ENCODE results near the gene OSBPL6.

DNA sequence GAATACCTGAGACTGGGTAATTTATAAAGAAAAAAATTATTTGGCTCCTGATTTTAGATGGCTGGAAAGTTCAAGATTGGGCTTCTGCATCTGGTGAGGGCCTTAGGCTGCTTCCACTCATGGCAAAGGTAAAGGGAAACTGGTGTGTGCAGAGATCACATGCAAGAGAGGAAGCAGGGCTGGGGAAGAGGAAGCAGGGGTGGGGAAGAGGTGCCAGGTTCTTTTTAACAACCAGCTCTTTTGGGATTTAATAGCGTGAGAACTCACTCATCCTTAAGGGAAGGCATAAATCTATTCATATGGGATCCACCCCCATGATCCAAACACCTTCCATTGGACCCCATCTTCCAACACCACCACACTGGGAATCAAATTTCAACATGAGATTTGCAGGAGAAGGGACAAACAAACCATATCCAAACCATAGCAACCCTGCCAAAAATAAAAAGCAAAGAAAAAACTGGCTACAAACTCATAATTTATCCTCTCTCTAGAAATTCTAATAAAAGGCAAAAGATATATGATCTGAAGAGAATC is 226.2 kb downstream of the OSBPL6 start:
- TF ChIP-seq HDAC2 (IDR thresholded peaks at IDR 0.05) (no peak), POLR2AphosphoS2 (IDR thresholded peaks at IDR 0.05; ENCODE audit: low read depth, low read length) (no peak), POLR2A (IDR thresholded peaks at IDR 0.05; ENCODE audit: low read depth, low read length) (no peak), ZNF622 (IDR thresholded peaks at IDR 0.05) (no peak), EZH2 (IDR thresholded peaks at IDR 0.05; ENCODE audit: borderline replicate concordance, control insufficient read depth, low read depth, low read length) (no peak), EGR1 (IDR thresholded peaks at IDR 0.05; ENCODE audit: borderline replicate concordance in 1 of 2, low read depth in 2 of 2, low read length in 2 of 2) (no peak), RAD21 (IDR thresholded peaks at IDR 0.05; ENCODE audit: insufficient read depth, low read depth, low read length) (no peak), SPI1 (IDR thresholded peaks at IDR 0.05; ENCODE audit: borderline replicate concordance, insufficient read depth, low read depth, low read length) (no peak), DPF2 (IDR thresholded peaks at IDR 0.05) (no peak)
- TF ChIP-seq, protein P1, sequence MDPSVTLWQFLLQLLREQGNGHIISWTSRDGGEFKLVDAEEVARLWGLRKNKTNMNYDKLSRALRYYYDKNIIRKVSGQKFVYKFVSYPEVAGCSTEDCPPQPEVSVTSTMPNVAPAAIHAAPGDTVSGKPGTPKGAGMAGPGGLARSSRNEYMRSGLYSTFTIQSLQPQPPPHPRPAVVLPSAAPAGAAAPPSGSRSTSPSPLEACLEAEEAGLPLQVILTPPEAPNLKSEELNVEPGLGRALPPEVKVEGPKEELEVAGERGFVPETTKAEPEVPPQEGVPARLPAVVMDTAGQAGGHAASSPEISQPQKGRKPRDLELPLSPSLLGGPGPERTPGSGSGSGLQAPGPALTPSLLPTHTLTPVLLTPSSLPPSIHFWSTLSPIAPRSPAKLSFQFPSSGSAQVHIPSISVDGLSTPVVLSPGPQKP (IDR thresholded peaks at IDR 0.05; ENCODE audit: low read depth, low read length), result no peak
- TF ChIP-seq, protein P2, sequence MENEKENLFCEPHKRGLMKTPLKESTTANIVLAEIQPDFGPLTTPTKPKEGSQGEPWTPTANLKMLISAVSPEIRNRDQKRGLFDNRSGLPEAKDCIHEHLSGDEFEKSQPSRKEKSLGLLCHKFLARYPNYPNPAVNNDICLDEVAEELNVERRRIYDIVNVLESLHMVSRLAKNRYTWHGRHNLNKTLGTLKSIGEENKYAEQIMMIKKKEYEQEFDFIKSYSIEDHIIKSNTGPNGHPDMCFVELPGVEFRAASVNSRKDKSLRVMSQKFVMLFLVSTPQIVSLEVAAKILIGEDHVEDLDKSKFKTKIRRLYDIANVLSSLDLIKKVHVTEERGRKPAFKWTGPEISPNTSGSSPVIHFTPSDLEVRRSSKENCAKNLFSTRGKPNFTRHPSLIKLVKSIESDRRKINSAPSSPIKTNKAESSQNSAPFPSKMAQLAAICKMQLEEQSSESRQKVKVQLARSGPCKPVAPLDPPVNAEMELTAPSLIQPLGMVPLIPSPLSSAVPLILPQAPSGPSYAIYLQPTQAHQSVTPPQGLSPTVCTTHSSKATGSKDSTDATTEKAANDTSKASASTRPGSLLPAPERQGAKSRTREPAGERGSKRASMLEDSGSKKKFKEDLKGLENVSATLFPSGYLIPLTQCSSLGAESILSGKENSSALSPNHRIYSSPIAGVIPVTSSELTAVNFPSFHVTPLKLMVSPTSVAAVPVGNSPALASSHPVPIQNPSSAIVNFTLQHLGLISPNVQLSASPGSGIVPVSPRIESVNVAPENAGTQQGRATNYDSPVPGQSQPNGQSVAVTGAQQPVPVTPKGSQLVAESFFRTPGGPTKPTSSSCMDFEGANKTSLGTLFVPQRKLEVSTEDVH (IDR thresholded peaks at IDR 0.05; ENCODE audit: low read depth, partially characterized antibody), result no peak
- TF ChIP-seq, protein P3, sequence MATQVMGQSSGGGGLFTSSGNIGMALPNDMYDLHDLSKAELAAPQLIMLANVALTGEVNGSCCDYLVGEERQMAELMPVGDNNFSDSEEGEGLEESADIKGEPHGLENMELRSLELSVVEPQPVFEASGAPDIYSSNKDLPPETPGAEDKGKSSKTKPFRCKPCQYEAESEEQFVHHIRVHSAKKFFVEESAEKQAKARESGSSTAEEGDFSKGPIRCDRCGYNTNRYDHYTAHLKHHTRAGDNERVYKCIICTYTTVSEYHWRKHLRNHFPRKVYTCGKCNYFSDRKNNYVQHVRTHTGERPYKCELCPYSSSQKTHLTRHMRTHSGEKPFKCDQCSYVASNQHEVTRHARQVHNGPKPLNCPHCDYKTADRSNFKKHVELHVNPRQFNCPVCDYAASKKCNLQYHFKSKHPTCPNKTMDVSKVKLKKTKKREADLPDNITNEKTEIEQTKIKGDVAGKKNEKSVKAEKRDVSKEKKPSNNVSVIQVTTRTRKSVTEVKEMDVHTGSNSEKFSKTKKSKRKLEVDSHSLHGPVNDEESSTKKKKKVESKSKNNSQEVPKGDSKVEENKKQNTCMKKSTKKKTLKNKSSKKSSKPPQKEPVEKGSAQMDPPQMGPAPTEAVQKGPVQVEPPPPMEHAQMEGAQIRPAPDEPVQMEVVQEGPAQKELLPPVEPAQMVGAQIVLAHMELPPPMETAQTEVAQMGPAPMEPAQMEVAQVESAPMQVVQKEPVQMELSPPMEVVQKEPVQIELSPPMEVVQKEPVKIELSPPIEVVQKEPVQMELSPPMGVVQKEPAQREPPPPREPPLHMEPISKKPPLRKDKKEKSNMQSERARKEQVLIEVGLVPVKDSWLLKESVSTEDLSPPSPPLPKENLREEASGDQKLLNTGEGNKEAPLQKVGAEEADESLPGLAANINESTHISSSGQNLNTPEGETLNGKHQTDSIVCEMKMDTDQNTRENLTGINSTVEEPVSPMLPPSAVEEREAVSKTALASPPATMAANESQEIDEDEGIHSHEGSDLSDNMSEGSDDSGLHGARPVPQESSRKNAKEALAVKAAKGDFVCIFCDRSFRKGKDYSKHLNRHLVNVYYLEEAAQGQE (IDR thresholded peaks at IDR 0.05; ENCODE audit: low read depth, low read length), result no peak
- TF ChIP-seq, protein P4, sequence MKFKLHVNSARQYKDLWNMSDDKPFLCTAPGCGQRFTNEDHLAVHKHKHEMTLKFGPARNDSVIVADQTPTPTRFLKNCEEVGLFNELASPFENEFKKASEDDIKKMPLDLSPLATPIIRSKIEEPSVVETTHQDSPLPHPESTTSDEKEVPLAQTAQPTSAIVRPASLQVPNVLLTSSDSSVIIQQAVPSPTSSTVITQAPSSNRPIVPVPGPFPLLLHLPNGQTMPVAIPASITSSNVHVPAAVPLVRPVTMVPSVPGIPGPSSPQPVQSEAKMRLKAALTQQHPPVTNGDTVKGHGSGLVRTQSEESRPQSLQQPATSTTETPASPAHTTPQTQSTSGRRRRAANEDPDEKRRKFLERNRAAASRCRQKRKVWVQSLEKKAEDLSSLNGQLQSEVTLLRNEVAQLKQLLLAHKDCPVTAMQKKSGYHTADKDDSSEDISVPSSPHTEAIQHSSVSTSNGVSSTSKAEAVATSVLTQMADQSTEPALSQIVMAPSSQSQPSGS (IDR thresholded peaks at IDR 0.05; ENCODE audit: low read length), result no peak
